HCEC 1CT (cell line): ENCODE data around the gene RAPGEF5.

ENCODE experiments used
- DNase-seq: peaks from one replicate; pipeline ENCODE4 v3.0.0-alpha.2; 2017

The RAPGEF5 gene

DNA sequence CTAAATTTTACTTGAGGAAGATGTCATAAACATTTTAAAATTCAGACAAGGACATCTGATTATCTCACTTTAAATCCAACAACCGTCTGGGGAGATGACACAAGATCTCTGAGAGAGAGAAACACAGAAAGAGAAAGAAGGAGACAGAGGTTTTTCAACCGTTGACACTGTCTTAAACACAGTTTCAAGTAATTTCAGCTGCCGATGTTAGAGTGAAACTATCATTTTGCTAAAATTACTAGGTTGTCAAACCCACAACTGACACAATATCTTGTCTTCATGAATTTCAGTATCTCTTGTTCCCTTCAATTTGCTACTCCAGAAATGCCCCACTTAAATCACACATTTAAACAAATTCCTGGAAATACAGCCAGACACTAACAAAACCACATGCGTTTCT is 174.8 kb downstream of the RAPGEF5 start:
- no peak for DNase-seq

DNA sequence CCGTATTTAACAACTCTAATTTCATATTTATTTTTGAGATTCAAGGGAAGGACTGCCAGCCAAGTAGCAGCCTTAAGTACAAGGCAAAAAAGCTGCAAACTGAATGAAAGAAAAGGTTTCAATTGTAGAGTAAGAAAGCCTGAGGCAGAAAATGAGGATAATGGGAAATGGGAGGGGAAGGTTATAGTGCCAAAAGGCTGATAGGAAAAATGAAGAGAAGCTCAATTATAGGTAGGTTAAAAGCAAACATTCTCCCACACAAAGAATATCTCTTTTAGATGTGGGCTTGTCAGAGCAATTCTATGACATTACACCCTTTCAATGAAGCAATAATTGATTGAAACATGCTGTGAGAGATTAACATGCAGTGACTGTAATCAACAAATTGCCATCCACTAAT is 175.3 kb downstream of the RAPGEF5 start:
- no peak for DNase-seq

DNA sequence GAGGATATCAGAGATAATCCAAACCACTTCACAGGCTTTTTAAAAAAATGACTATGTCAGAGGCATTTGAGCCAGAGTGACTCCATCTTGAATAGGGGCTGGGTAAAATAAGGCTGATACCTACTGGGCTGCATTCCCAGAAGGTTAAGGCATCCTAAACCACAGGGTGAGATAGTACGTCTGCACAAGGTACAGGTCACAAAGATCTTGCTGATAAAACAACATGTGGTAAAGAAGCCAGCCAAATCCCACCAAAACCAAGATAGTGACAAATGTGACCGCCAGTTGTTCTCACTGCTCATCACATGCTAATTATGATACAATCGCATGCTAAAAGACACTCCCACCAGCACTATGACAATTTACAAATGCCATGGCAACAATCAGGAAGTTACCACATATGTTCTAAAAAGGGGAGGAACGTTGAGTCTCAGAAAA is 177.5 kb downstream of the RAPGEF5 start:
- no peak for DNase-seq

DNA sequence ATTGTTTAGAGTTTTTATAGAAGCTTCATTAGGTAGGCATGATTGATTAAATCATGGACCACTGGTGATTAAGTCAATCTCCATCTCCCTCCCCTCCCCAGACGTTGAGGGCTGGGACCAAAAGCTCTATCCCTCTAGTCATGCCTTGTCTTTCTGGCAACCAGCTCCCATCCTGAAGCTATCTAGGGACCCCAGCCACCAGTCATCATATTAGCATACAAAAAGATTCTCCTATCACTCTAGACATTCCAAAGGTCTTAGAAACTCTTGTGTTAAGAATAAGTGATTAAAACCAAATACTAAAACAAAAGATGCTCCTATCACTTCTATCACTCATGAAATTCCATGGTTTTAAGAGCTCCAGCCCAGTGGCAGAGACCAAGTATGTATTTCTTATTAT is 178.2 kb downstream of the RAPGEF5 start:
- no peak for DNase-seq

DNA sequence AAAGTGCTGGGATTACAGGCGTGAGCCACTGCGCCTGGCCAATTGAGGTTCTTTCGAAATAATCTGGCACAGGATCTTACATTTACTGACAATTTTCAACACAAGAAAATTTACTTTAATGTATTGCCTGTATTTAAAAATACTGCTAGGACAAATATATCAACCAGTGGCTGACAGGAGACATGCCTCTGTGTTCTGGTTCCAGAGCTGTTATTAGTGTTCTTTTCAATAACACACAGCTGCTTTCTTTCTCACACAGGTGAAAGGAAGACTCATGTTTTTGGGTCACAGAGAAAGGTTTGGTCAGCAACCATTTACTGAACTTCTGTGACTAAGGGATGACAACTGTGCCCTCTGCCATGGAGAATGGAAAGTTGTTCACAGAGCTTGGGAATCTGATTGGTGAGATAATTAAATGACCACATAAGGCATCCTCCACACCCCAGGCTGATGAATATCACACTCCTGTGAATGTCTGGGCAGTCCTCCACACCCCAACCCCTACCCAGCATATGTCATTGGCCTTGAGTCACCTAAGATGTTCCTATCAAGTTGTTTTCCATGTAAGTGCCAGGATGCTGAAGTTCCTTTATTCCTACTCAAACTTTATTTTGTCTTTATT is 180.1 kb downstream of the RAPGEF5 start:
- DNase-seq = no peak

DNA sequence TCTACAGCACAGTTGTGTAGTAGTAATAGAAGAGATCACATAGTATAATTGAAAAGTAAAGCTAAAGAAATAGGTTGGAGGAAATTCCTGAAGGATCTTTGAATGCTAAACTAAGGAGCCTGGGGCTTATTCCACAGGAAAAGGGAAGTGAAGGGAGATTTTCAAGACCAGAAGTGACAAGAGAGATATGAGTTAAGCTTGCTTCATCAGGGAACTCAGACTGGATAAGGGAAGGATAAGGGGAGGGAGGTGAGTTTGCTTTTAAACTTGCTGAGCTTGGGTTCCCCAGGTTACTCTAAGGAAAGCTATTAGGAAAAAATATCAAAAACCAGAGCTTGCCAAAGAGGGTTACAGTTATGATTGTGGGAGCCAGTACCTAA is 182.4 kb downstream of the RAPGEF5 start:
- DNase-seq = no peak

DNA sequence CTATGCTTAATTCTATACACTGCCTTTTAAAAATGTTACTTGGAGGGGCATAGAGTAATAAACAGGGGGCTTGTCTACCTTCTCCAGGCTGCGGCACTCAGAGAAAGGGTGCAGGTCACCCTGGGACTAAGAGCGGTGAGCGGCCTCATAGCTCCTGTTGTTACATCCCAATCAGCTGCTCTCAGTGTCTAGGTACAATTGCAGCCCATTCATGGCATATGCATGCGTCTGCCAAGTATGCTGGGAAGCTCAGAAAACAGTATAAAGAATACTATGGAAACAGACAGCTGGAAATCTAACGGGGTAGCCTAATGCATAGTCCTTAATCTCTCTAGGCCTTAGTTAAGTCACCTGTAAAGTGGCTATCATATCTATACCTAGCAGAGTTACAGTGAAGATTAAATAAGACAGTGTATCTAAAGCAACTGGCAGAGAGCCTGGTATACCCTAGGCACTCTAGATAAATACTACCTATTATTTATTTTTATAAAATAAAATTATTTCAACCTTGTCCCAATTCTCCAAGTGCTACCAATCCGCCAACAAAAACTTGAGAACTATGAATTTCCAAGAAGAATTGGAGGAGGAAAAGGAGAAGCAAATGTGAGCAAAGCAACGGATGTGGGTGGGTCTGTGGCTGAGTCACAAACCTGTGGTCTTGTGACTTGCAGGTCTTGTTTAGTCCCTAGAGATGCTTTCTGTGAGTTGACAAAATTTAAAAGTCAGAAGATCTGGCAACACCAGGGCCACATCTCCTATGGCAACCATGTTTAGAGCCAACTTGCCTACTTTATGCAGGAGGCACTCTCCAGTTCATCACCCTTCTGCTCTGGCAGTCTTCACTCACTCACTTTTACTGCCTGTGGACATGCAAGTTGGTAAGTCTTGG is 183.0 kb downstream of the RAPGEF5 start:
- DNase-seq = peak; percentile 3

DNA sequence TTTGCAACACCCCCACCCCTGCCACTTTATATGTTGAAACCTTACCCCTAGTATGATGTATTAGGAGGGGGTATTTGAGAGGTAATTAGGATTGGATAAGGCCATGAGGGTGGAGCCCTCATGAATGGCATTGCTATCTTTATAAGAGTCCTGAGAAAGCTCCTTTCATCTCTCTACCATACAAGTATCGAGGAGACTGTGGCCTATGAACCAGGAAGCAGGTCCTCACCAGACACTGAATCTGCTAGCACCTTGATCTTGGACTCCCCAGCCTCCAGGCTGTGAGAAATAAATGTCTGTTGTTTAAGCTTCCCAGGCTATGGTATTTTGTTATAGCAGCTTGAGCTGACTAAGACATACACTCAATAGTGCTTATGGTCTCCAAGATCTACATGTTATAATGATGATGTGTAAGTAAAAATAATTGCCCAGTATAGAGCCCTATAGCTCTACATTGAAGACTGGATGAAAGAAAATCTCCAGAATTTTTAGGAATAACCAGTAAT is 188.8 kb downstream of the RAPGEF5 start:
- DNase-seq = no peak

DNA sequence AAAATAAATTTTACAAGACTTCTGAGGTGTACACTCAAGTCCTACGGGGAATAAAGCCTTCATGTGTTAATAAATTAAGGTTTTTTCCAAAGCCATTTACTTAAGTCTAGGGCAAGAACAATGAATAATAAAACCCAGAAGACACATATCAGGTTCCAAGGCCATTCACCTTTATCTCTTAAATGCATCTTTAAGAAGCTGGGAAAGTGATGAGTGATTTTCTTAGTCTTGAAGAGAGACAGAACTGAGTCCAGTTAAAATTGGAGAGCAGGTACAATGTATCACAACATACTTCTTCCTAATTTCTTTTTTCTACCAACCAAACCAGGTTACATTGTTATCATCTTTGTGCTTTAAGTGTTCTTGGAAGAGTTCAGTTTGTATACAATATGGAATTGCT is 189.5 kb downstream of the RAPGEF5 start:
- DNase-seq = no peak

DNA sequence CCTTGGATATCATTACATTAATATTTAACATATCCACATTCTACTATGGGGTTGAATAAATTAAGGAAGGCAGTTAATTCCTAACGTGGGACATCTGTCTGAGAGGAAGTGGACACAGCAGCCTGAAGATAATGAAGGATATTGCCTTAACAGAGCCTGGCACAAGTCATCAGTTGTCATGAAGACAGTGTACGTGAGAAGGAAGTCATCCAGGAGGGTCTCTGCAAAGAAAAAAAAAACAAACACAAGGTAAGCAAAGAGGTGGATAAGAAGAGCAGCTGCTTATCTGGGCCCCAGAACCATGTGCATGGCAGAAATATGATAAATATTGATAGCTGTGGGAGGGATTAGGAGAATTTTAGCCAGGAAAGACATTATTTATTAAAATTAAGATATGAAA is 190.0 kb downstream of the RAPGEF5 start:
- no peak for DNase-seq

DNA sequence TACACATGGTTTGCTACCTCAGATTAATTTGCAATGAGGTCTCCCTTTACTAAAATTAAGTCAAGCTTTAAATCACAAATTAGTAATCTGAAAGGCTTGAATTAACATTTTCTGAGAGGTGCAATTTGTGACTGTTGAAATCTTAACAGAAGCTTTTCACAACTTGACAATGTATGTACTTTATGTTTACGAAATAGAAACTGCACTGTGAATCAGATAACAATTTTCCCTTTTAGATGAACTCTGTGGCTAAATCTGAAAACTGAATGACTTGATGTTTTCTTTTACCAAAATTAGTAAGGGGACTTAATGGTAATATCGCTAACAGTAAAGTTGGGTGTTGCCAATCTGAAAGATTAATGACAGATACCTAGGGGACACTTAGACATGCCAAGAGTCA is 197.6 kb downstream of the RAPGEF5 start:
- no peak for DNase-seq

DNA sequence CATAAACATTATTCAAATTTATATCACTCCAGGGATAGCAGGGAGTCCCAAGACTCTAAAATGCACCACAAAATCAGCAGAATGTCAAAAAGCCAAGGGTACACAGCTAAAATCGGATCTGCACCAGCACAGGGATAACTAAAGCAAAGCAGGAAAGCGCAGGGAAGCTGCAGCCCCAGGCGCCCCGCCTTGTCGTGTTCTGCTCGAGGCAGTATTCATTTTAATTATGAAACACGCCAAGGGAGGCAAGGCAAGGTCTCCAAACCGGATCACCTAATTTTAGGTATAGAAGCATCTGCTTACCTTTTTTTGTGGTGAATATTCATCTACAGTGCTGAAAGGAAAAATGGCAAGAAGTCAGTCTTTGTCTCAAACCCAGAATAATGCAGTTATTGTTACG is 199.4 kb downstream of the RAPGEF5 start:
- no peak for DNase-seq

DNA sequence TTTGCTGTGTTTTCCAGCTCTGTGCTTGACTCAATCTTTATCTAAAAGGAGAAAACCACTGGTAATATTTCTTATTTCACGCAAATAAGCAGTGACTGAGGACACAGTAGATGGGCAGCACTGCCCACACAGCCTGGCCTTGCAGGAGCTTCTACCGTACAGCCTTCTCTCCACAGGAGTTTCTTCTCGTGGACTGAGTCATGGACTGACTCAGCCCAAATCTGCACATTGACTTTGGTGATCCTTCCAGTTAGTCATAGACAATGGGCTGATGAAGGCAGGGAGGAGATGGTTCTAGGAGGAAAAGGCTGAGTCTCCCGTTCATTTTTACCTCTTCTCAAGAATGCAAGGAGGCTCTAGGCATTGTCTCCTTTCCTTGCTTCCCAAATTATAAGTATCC is 200.7 kb downstream of the RAPGEF5 start:
- peak; percentile 75 for DNase-seq

DNA sequence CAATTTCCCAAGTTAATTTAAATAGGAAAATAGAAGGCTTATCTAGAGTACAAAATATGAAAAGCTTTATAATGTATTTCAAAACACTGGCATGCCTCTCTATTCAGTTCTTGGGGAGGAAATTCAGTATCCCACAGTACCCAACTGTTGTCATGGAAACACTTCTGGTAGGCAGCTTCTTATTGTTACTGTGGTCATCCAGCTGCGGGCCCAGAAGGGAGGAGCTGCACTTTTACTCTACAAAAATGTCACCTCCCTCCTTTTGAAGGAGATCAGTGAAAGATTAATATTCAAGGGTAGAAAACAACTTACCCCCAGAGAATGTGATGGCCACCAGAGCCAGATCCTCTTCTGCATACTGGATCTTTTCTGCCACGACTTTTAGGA is 202.8 kb downstream of the RAPGEF5 start:
- no peak for DNase-seq

DNA sequence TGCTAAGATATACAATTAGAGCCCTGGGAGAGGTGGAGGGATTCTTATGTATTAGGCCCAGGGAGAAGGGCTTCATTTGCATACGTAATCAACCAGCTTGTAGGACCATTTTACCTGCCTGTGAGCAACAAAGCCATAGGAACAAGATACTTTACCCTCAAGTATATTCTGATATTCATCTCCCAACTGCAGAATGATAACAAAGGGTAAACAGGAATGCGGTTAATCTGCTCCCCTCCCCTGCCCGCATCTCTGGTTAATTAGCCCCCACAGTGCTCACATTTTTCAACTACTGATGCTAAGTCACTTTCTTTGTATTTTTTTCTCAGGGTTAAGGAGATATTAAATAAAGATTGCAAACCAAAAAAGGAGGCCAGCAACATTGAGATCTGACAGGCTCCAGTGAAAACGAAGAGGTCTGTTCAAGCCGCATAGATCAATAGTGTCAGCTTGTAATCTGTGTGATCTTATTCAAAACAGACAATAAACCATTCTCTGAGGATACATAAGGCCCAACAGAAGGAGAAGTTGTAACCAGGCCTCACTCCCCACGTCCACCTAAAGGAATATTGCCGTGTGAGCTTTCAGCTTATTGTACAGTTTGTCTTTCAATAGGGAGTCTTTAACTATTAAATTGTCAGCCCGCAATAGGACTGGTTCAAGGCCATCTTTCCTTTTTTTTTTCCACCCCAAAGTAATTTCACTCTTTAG is 203.4 kb downstream of the RAPGEF5 start:
- no peak for DNase-seq

DNA sequence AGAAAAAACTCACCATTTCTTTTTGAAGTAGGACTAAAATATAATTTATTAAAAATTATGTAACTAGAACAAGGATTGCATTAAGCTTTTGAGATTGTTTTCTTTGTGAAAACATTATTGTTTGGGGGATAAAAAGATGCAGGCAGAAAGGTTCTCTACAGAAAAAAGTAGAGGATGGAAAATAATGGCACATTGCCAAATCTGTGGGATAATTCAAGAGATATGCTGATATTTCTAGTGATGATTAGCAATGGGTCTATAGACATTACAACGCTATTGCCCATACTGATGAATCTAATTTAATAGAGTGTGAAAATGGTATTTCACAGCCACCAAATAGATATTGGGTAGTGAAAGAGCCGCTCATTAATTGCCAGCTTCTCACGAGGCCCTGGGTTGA is 204.3 kb downstream of the RAPGEF5 start:
- no peak for DNase-seq

DNA sequence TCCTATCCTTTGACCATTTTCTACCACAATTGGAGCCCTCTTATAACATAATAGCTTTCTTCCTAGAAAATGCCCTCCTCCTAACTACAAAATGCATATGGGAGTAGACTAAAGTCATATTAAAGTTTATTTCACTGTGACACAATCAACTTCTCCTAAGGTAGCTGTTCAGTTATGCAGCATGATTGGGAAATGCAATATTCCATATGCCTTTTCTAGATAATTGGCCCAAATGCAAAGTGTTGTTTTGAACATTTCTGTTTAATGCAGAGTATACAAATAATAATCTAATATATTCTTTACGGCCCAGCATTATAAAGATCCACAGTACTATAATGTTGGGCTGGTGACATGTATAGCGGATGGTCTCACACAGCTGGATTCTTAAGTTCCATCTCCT is 205.1 kb downstream of the RAPGEF5 start:
- DNase-seq = no peak

DNA sequence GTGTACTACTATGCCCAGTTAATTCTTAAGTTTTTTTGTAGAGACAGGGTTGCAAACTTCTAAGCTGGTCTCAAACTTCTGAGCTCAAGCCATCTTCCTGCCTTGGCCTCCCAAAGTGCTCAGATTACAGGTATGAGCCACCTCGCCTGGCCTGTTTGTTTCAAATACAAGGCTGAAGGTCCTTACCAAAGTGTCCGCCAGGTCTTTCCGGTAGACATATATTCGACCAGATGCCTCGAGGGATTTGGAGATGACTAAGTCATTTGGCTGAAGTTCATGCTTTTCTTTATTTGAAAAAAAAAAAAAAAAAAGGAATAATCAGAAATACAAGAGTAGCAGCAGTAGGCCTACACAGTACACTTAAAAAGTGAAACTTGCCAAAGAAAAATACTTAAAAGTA is 206.7 kb downstream of the RAPGEF5 start:
- DNase-seq = no peak

DNA sequence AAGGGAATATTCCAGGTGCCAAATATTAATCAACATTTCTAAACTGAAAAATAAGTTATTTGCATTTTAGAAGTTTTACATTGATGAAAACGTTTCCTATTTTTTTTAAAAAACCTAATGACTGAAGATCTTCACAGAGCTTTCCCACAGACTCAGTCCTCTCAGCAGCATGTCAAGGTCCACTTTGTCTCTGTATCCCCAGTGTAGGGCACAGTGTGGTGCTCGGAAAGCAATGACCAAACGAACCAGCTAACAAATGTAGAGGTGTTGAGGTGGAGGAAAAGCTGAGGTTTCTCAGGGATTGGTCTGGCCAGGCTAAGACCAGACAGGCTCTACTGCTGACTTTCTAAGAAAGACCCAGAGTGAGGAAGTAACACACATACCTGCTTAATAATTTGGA is 209.1 kb downstream of the RAPGEF5 start:
- no peak for DNase-seq

DNA sequence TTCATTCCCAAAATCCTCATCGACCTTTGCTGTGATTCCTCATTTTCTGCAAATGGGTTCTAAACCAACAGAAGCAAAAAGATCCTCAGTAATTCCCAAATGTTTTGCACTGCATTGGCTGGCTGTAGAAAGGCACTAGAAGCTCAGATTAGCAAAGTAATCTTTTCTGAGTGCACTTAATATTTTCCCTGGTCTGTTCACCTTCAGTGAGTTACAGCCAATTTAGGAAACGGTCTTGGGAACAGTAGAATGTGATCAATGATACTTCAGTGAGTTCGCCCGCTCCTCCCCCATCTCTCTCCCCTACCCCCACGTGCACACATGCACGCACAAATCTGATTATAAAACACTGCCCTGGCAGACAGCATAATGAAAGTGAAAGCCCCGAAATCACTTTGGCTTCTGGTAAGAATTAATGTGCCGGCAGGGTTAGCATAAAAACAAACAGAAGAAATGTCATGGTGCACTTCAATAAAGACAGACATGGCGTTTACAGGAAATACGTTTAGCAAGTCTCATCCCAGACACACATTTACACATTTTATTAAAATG is 209.9 kb downstream of the RAPGEF5 start:
- DNase-seq = no peak

DNA sequence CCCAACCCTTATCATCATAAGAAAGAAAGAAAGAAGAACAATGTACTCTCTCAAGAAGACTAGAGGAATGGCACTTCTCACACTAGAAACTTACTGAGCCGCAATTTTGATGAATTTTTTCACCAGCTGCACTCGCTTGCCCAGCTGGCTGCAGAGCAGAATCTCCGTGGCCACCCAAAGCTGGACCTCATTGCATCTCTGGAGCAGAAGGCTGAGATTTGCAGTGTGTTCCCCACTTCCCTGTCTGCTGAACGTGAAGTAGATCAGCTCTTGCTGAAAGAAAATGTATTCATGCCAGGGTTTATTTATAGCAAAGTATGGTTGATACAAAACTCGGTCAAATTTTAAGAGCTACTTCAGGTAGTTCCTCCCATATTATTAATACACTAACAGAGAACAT is 212.0 kb downstream of the RAPGEF5 start:
- no peak for DNase-seq

DNA sequence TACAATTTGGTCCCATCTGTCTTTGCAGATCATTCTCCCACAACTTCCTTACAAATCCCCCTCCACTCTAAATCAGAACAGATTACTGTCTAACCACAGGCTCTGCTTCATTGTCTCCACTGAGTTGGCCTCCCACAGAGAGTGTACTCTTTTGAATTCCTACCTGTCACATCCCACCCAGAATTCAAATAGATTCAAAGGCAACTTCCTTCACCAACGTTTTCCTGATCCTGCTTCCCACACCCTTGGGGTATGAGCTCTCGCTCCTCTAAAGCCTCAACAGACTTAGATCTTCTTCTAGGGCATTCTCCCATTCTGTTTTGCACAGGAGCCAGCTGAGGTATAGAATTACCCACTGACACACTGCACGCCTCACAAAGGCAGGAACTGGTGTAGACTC is 213.5 kb downstream of the RAPGEF5 start:
- no peak for DNase-seq

DNA sequence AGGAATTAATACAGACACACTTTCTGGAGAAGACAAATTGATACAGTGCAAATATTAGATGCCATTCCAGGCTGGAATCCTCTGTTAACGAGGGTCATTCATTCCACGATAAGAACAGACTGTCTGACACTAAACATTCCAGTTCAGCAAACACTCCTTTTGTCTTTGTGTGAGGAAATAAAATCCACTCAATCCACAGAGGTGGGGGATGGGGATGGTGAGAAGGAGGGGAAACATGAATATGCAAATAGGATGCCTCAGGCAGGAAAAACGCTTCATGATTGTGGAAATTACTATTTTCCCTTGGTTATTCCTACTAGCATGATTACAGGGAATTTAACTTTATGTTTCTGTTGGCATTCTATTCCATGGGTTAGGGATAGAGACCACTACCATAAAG is 214.4 kb downstream of the RAPGEF5 start:
- no peak for DNase-seq

DNA sequence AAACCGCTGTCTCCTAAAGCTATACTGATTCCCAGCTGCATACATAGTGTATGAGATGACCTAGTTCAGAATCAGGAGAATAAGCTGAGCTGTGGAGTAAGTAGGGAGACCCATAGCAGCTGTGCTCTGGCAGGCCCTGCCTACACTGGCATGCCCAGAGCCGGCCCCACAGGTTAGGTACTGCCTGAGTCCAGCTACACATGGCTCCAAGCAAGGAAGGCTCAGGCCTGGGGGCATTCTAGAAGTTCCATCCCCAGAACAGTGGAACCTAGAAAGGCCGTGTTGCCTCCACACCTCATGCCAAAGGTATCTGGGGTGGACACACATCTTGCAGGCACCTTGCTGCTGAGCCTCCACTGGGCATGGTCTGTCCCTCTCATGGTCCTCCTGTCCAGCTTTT is 215.6 kb downstream of the RAPGEF5 start:
- no peak for DNase-seq
